GM12878 (cell line): ENCODE measurements around the gene NACC1. TPM values are rescaled to one million over a fixed set of nuclear protein-coding genes. Genes with fewer than 3 reads are reported as not detected.
A peak's percentile ranks its signal among the peaks of the same experiment; 100 is the strongest.

Experiments used
- ATAC-seq: fragments of 200-7000 bp; cut with Tn5 transposase; 3 replicates; pipeline ENCODE4 v1.9.1; 2020; ENCODE audit warnings: mild to moderate bottlenecking, moderate library complexity
- BruUV-seq: library from RNA; stranded (reverse); fragments of 400-500 nt; replicated peaks from 2 replicates; lab custom pipeline; 2021; lab: Mats Ljungman, UMichigan
- CTCF ChIA-PET: fragments of 300-600 bp; sonication (Branson Sonifier 250); formaldehyde crosslinking; extraction: SDS; loops from one replicate; lab custom pipeline; 2021; ENCODE audit warnings: inconsistent platforms; lab: Yijun Ruan, JAX
- POLR2A ChIA-PET: fragments of 350-600 bp; formaldehyde crosslinking; extraction: SDS; loops from one replicate; lab custom pipeline; 2021; ENCODE audit warnings: inconsistent platforms; lab: Charles Lee
- RAD21 ChIA-PET: fragments of 300-600 bp; sonication (Branson Sonifier 250); formaldehyde crosslinking; loops from one replicate; lab custom pipeline; 2023; ENCODE audit warnings: antibody characterized with exemption; ENCODE audit not compliant: unreplicated experiment; lab: Charles Lee
- SMC1A ChIA-PET: fragments of 300-600 bp; sonication (Branson Sonifier 250); formaldehyde crosslinking; loops from one replicate; lab custom pipeline; 2023; ENCODE audit not compliant: unreplicated experiment, uncharacterized antibody; lab: Charles Lee
- DNase-seq: peaks from one replicate; pipeline ENCODE4 v3.0.0-alpha.2; 2011; ENCODE audit warnings: low read depth, low spot score
- FAIRE-seq: peaks from 3 replicates; lab custom pipeline; 2011; peaks lifted over from hg19 to GRCh38; lab: Jason Lieb, UNC
- H2AFZ ChIP-seq: 2 replicates; pipeline ENCODE4 v1.6.0; 2011; ENCODE audit warnings: low read depth, low read length, control low read depth; ENCODE audit not compliant: control insufficient read depth
- H3K27ac ChIP-seq: 2 replicates; pipeline ENCODE4 v1.5.1; 2011; ENCODE audit warnings: control low read depth; ENCODE audit not compliant: control insufficient read depth, insufficient read depth
- H3K27me3 ChIP-seq, 2 experiments: replicated peaks in 1 of 2; 2 replicates each; pipeline versions ENCODE4 v1.6.0 to v1.6.1; 2011; ENCODE audit warnings: low read length in 1 of 2; ENCODE audit not compliant: control insufficient read depth in 2 of 2, insufficient read depth in 2 of 2
- H3K36me3 ChIP-seq, 2 experiments: 2 replicates each; pipeline ENCODE4 v1.5.1; 2011; ENCODE audit warnings: low read length in 1 of 2; ENCODE audit not compliant: control insufficient read depth in 2 of 2, insufficient read depth in 2 of 2
- H3K4me1 ChIP-seq: 2 replicates; pipeline ENCODE4 v1.6.1; 2011; ENCODE audit warnings: mild to moderate bottlenecking, low read length, moderate library complexity, mixed read lengths; ENCODE audit not compliant: control insufficient read depth, insufficient read depth
- H3K4me2 ChIP-seq: 2 replicates; pipeline ENCODE4 v1.6.0; 2011; ENCODE audit warnings: control low read depth; ENCODE audit not compliant: control insufficient read depth, insufficient read depth
- H3K4me3 ChIP-seq: fragments of 200-600 bp; sonication (generic); 2 replicates; pipeline ENCODE4 v1.5.1; 2016
- H3K79me2 ChIP-seq: 2 replicates; pipeline ENCODE4 v1.6.0; 2011; ENCODE audit warnings: low read length; ENCODE audit not compliant: control insufficient read depth, insufficient read depth
- H3K9ac ChIP-seq: 2 replicates; pipeline ENCODE4 v1.8.0; 2011; ENCODE audit warnings: low read length, control low read depth, mixed read lengths; ENCODE audit not compliant: control insufficient read depth, insufficient read depth
- H3K9me3 ChIP-seq: replicated peaks from 3 replicates; pipeline ENCODE4 v1.5.1; 2011; ENCODE audit warnings: mild to moderate bottlenecking, low read length; ENCODE audit not compliant: control insufficient read depth, insufficient read depth
- H4K20me1 ChIP-seq: 2 replicates; pipeline ENCODE4 v1.6.0; 2011; ENCODE audit not compliant: control insufficient read depth, insufficient read depth
- CTCF ChIP-seq, 3 experiments: IDR thresholded peaks in 2 of 3; conservative IDR thresholded peaks in 1 of 3; 2 replicates each; pipeline ENCODE4 v1.5.1; 2011; ENCODE audit warnings: low read depth in 3 of 3, low read length in 3 of 3, mild to moderate bottlenecking in 3 of 3, control low read depth in 2 of 3, moderate library complexity in 2 of 3, inconsistent platforms in 1 of 3, mixed read lengths in 1 of 3; ENCODE audit not compliant: control insufficient read depth in 2 of 3, insufficient read depth in 1 of 3; ENCODE audit errors: extremely low read depth in 1 of 3
- E4F1 ChIP-seq: fragments of 450-650 bp; IDR thresholded peaks from 2 replicates; pipeline ENCODE4 v1.6.1; 2018; ENCODE audit warnings: borderline replicate concordance, mild to moderate bottlenecking; ENCODE audit not compliant: partially characterized antibody
- EED ChIP-seq: sonication (generic); IDR thresholded peaks from 2 replicates; pipeline ENCODE4 v1.6.1; 2016; ENCODE audit warnings: antibody characterized with exemption, low read depth
- IRF4 ChIP-seq: IDR thresholded peaks from 2 replicates; pipeline ENCODE4 v1.6.1; 2011; ENCODE audit warnings: low read depth, low read length
- SREBF1 ChIP-seq: IDR thresholded peaks from 2 replicates; pipeline ENCODE4 v1.6.1; 2012; ENCODE audit warnings: mild to moderate bottlenecking, low read length
- USF1 ChIP-seq: IDR thresholded peaks from 2 replicates; pipeline ENCODE4 v1.6.1; 2011; ENCODE audit warnings: borderline replicate concordance, low read depth, mild to moderate bottlenecking, moderate library complexity, mixed read lengths, low read length; ENCODE audit not compliant: insufficient read depth; ENCODE audit errors: extremely low read length
- ZBTB33 ChIP-seq: fragments of 450-650 bp; IDR thresholded peaks from 2 replicates; pipeline ENCODE4 v1.6.1; 2017; ENCODE audit warnings: mild to moderate bottlenecking
- ZZZ3 ChIP-seq: IDR thresholded peaks from 2 replicates; pipeline ENCODE4 v1.6.1; 2011; ENCODE audit warnings: low read depth; ENCODE audit not compliant: control insufficient read depth, insufficient read length
- WGBS: methylation state at CpG from one replicate; pipeline ENCODE4 v1.1.6; 2016; ENCODE audit warnings: low lambda C conversion rate; ENCODE audit not compliant: insufficient replicate concordance, insufficient coverage; ENCODE audit errors: missing lambda C conversion rate; 5-methylcytosine and 5-hydroxymethylcytosine counted together
- in situ Hi-C: fragments of 300-500 bp; cut with MboI; formaldehyde crosslinking; loops from 9 replicates; pipeline ENCODE4 v1.14.3; 2018; ENCODE audit warnings: mixed read lengths
- intact Hi-C: fragments of 100-400 bp; cut with micrococcal nuclease; formaldehyde crosslinking; loops from one replicate; pipeline ENCODE4 v1.14.2; 2022; ENCODE audit not compliant: unreplicated experiment
- polyA plus RNA-seq, 11 experiments: library from polyadenylated mRNA; depleted of rRNA in 4 of 11; unstranded in 6 of 11; stranded (reverse) in 5 of 11; fragments of >200 nt; fragmentation: Nextera tagmentation in 4 of 11; fragmentation: Illumina TruSeq in 1 of 11; extraction: Ambion mirVana in 4 of 11; extraction: Trizol in 1 of 11; gene quantifications; 1 replicate in 1 of 11; 2 replicates in 10 of 11; pipeline versions ENCODE4 v1.2.1 to v1.2.3, GENCODE V29; 2011 to 2016; ENCODE audit warnings: inconsistent platforms in 2 of 11, missing spikeins in 2 of 11, low read depth in 1 of 11
- total RNA-seq, 4 experiments: library from RNA; depleted of rRNA in 3 of 4; stranded (reverse); fragments of >200 nt in 3 of 4; fragmentation: Illumina TruSeq in 1 of 4; extraction: Trizol in 1 of 4; gene quantifications; 2 replicates each; pipeline versions ENCODE4 v1.2.1 to v1.2.3, GENCODE V29; 2013 to 2021

The NACC1 gene
- total and polyA plus RNA-seq, 10 of the 15 experiments (the other 5 are each of a cell fraction or from before 2014, with no cell fraction given), result 0.18 to 120 (median 19.2) TPM

GRCh38 chr19:13103581-13104359 is 14.3 kb upstream of the NACC1 start:
- WGBS, result 17% methylated on average over 11 of the region's 13 CpGs
- CTCF ChIA-PET, result interaction anchor here (0.8 to 3.8 kb wide), 14 partner anchors 10 to 240 kb away, joined by 3 to 13 read pairs (median 4); partner anchors contain the start of genes IER2 and STX10
- Histone ChIP-seq H2AFZ (no peak overlapping the region), H3K4me3 (peak overlapping the region; percentile 61; the same call in 1 of the 2 replicates), H3K9me3 (no peaks in the 10 kb centered on the region; the same call in 2 of the 3 replicates), H3K27me3 (no peaks in the 10 kb centered on the region; a peak in 1 of 4 replicates), H3K36me3 (peaks cover 0 to 2% of the 10 kb centered on the region in 2 experiments; a peak in 1 of 4 replicates), H3K27ac (peak overlapping the region; percentile 90), H3K9ac (peak overlapping the region; percentile 68), H3K79me2 (peaks cover 5% of the 10 kb centered on the region; the same call in 1 of the 2 replicates), H4K20me1 (no peaks in the 10 kb centered on the region), H3K4me1 (peaks cover 47% of the 10 kb centered on the region), H3K4me2 (peak overlapping the region; percentile 99)
- no TSS peak for BruUV-seq
- intact Hi-C loops (loop anchor here (5.0 kb wide), 2 partner anchors 49 to 159 kb away; partner anchors contain the start of genes IER2 and STX10), in situ Hi-C loops (no loop called here)
- POLR2A ChIA-PET, result interaction anchor here (2.3 kb wide), 1 partner anchor 14 kb away, joined by 7 read pairs; the partner anchor contains the start of genes NACC1 and TRMT1
- SMC1A ChIA-PET, result interaction anchor here (0.6 to 2.0 kb wide), 6 partner anchors 14 to 131 kb away, joined by 3 to 6 read pairs (median 4); partner anchors contain the start of gene NACC1
- ATAC-seq (peak; percentile 2), DNase-seq (no peak), FAIRE-seq (no peak)
- RAD21 ChIA-PET, result interaction anchor here (0.5 to 3.3 kb wide), 9 partner anchors 9 to 1026 kb away, joined by 3 to 18 read pairs (median 3); no protein-coding TSS in a partner anchor
- TF ChIP-seq CTCF (IDR thresholded peaks at IDR 0.05 in 2 of 3, conservative IDR thresholded peaks at IDR 0.05 in 1 of 3; ENCODE audit: control insufficient read depth in 2 of 3, extremely low read depth in 1 of 3, insufficient read depth in 1 of 3, low read depth in 3 of 3, low read length in 3 of 3) (no peak), ZZZ3 (no peak), E4F1 (no peak), SREBF1 (no peak), USF1 (no peak), ZBTB33 (peak; percentile 38; the same call in 1 of the 2 replicates), EED (peak; percentile 21; the same call in 1 of the 2 replicates), IRF4 (no peak)
